ENCODE data around the gene DOK5.

Gene DOK5

GRCh38 chr20:54622333-54623295 is 147.2 kb downstream of the DOK5 start:
- TF ChIP-seq EP300 (IDR thresholded peaks at IDR 0.05; ENCODE audit: borderline replicate concordance) = no peak

- no peak for TF ChIP-seq FOXM1 (IDR thresholded peaks at IDR 0.05; ENCODE audit: borderline replicate concordance, low read depth)
- TF ChIP-seq RAD21 (IDR thresholded peaks at IDR 0.05; ENCODE audit: low read depth) = no peak
- TF ChIP-seq YY1 (IDR thresholded peaks at IDR 0.05; ENCODE audit: low read depth) = no peak
- no peak for TF ChIP-seq REST (IDR thresholded peaks at IDR 0.05; ENCODE audit: low read depth)
- TF ChIP-seq TCF12 (IDR thresholded peaks at IDR 0.05; ENCODE audit: low read depth) = no peak
- TF ChIP-seq NFIC (IDR thresholded peaks at IDR 0.05) = no peak
- TF ChIP-seq EP300 (IDR thresholded peaks at IDR 0.05; ENCODE audit: borderline replicate concordance) = no peak
- no peak for TF ChIP-seq TEAD4 (IDR thresholded peaks at IDR 0.05)
- no peak for TF ChIP-seq CREB1 (IDR thresholded peaks at IDR 0.05; ENCODE audit: low read depth)
- no peak for TF ChIP-seq TAF1 (IDR thresholded peaks at IDR 0.05; ENCODE audit: low read depth)
- TF ChIP-seq MAX (IDR thresholded peaks at IDR 0.05) = no peak
- TF ChIP-seq CEBPB (IDR thresholded peaks at IDR 0.05) = no peak
- no peak for TF ChIP-seq ZBTB7A (IDR thresholded peaks at IDR 0.05; ENCODE audit: low read depth)
- TF ChIP-seq USF1 (IDR thresholded peaks at IDR 0.05) = no peak
- no peak for TF ChIP-seq EGR1 (IDR thresholded peaks at IDR 0.05)
Observed at GRCh38 chr20:54623991-54624569, 148.7 kb downstream of the DOK5 start.

- TF ChIP-seq TCF12 (IDR thresholded peaks at IDR 0.05; ENCODE audit: low read depth) (no peak), TEAD4 (IDR thresholded peaks at IDR 0.05) (no peak), USF1 (IDR thresholded peaks at IDR 0.05) (no peak), MAX (IDR thresholded peaks at IDR 0.05) (no peak), RAD21 (IDR thresholded peaks at IDR 0.05; ENCODE audit: low read depth) (no peak), TAF1 (IDR thresholded peaks at IDR 0.05; ENCODE audit: low read depth) (no peak), EP300 (IDR thresholded peaks at IDR 0.05; ENCODE audit: borderline replicate concordance) (no peak), REST (IDR thresholded peaks at IDR 0.05; ENCODE audit: low read depth) (no peak), NFIC (IDR thresholded peaks at IDR 0.05) (no peak), YY1 (IDR thresholded peaks at IDR 0.05; ENCODE audit: low read depth) (no peak), ZBTB7A (IDR thresholded peaks at IDR 0.05; ENCODE audit: low read depth) (no peak), CREB1 (IDR thresholded peaks at IDR 0.05; ENCODE audit: low read depth) (no peak), CEBPB (IDR thresholded peaks at IDR 0.05) (no peak)
Observed at GRCh38 chr20:54624706-54625390, 149.5 kb downstream of the DOK5 start.

- TF ChIP-seq REST (IDR thresholded peaks at IDR 0.05; ENCODE audit: low read depth) (no peak), MAX (IDR thresholded peaks at IDR 0.05) (no peak), CEBPB (IDR thresholded peaks at IDR 0.05) (no peak), YY1 (IDR thresholded peaks at IDR 0.05; ENCODE audit: low read depth) (no peak), CREB1 (IDR thresholded peaks at IDR 0.05; ENCODE audit: low read depth) (no peak), TCF12 (IDR thresholded peaks at IDR 0.05; ENCODE audit: low read depth) (no peak), FOXM1 (IDR thresholded peaks at IDR 0.05; ENCODE audit: borderline replicate concordance, low read depth) (no peak), RAD21 (IDR thresholded peaks at IDR 0.05; ENCODE audit: low read depth) (no peak), NFIC (IDR thresholded peaks at IDR 0.05) (no peak), USF1 (IDR thresholded peaks at IDR 0.05) (no peak), EP300 (IDR thresholded peaks at IDR 0.05; ENCODE audit: borderline replicate concordance) (no peak), ZBTB7A (IDR thresholded peaks at IDR 0.05; ENCODE audit: low read depth) (no peak), EGR1 (IDR thresholded peaks at IDR 0.05) (no peak)
Observed at GRCh38 chr20:54625497-54625896, 150.1 kb downstream of the DOK5 start.
